Activated naive CD8-positive, alpha-beta T cell treated with anti-CD3 and anti-CD28 coated beads, Interleukin-2, amount 50 U/mL, for 24 hours (primary cell): Measurements from ENCODE around the gene STARD13.
"Not testable (repeated sequence)": the region's sequence is repeated elsewhere in the genome, so short reads cannot be mapped to it uniquely, and the experiment has no call there.

ENCODE experiments used
- ATAC-seq: fragments of 150-1000 bp; cut with Tn5 transposase; one replicate; pipeline ENCODE4 v1.10.0; 2021
- DNase-seq: peaks from one replicate; pipeline ENCODE4 v3.0.0; 2021
- H3K27ac Mint-ChIP-seq: one replicate; pipeline ENCODE4 v1.8.0; 2021; ENCODE audit warnings: mild to moderate bottlenecking, mixed read lengths
- H3K27me3 Mint-ChIP-seq: one replicate; pipeline ENCODE4 v1.8.0; 2021; ENCODE audit warnings: mixed read lengths
- H3K36me3 Mint-ChIP-seq: one replicate; pipeline ENCODE4 v1.8.0; 2021; ENCODE audit warnings: low read depth, mixed read lengths
- H3K4me1 Mint-ChIP-seq: one replicate; pipeline ENCODE4 v1.8.0; 2021; ENCODE audit warnings: mixed read lengths
- H3K4me3 Mint-ChIP-seq: one replicate; pipeline ENCODE4 v1.8.0; 2021; ENCODE audit warnings: mild to moderate bottlenecking, moderate library complexity, mixed read lengths
- H3K9me3 Mint-ChIP-seq: one replicate; pipeline ENCODE4 v1.8.0; 2021; ENCODE audit warnings: mixed read lengths

The STARD13 gene

DNA sequence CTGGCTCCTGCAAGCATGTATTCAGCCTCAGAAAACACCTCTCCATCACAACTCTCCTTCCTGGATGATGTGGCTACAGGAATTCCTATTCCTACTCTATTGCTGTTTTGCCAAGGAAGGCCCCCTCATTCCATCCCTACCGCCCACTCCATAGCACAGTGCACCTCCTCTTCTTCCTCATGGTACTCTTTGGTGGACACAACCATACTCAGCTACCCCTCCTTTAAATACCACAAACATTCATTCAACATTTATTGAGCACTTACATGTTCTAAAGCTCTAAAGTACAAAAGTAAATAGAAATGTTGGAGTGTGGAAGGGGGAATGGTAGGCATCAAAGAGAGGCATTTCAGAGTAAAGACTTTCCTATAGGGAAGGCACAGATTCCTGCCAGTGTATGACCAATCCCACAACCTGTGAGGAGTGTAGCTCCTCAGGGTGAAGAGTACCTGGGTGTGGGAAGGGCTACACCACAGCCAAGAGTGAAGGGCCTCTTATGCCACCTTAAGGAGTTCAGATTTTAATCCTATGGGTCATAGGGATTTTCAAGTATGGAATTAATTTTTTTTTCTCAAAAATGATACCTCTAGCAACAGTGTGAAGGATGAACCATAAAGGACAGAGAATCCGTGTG, 42.5 kb downstream of the STARD13 start:
- no peaks in the 10 kb centered on the region for H3K36me3 Mint-ChIP-seq
- H3K27me3 Mint-ChIP-seq = peaks cover 11% of the 10 kb centered on the region
- DNase-seq (no peak), ATAC-seq (no peak)
- H3K4me3 Mint-ChIP-seq = no peak overlapping the region
- no peaks in the 10 kb centered on the region for H3K4me1 Mint-ChIP-seq
- H3K9me3 Mint-ChIP-seq = peaks cover 10% of the 10 kb centered on the region
- H3K27ac Mint-ChIP-seq = no peak overlapping the region

DNA sequence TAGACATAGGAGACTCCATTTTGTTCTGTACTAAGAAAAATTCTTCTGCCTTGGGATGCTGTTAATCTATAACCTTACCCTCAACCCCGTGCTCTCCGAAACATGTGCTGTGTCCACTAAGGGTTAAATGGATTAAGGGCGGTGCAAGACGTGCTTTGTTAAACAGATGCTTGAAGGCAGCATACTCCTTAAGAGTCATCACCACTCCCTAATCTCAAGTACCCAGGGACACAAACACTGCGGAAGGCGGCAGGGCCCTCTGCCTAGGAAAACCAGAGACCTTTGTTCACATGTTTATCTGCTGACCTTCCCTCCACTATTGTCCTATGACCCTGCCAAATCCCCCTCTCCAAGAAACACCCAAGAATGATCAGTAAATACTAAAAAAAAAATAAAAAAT, 43.2 kb downstream of the STARD13 start:
- not testable (repeated sequence) for DNase-seq, H3K27ac Mint-ChIP-seq, H3K4me1 Mint-ChIP-seq, H3K4me3 Mint-ChIP-seq, ATAC-seq, H3K36me3 Mint-ChIP-seq
- H3K27me3 Mint-ChIP-seq = peaks cover 11% of the 10 kb centered on the region
- peaks cover 10% of the 10 kb centered on the region for H3K9me3 Mint-ChIP-seq

DNA sequence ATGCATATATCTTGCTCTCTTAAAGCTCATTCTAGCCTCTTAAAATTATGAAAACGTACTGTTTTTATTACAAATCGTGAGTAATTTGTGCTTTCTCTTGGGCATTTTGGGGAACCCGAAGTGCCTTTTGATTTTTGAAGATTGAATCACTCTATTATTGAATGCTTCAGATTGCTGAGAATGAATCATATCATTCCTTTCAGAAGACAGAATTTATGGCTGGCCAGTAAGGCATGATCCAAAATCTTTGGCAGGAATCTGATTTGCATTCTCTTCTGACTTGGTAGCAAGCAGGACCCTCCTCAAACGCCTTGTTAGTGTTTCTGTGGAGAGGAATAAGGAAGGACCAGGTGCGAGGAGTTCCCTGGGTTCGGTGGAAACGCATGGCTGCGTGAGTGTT, 49.5 kb downstream of the STARD13 start:
- Mint-ChIP-seq H3K36me3 (peaks cover 1% of the 10 kb centered on the region), H3K9me3 (peaks cover 21% of the 10 kb centered on the region), H3K4me1 (no peaks in the 10 kb centered on the region), H3K4me3 (no peak overlapping the region), H3K27ac (no peak overlapping the region), H3K27me3 (peaks cover 11% of the 10 kb centered on the region)
- ATAC-seq (no peak), DNase-seq (no peak)

DNA sequence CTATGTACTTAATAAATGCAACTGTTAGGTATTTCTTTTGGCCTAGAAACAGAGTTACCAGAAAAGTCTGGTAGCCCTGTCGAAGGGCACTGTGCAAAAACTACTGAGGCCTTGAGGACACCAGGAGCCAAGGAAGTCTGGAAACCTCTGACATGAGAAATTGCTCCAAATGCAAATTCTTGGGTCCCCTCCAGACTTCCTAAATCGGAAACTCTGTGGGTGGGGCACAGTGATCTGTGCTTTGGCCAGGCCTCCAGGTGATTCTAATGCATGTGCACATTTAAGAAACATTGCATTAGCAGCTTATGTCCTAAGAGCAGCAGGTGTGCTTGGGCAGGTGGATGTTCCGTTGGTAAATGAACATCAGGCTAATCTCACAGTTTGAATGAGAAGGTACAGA, 50.0 kb downstream of the STARD13 start:
- H3K4me3 Mint-ChIP-seq = no peak overlapping the region
- no peak overlapping the region for H3K27ac Mint-ChIP-seq
- H3K4me1 Mint-ChIP-seq = no peaks in the 10 kb centered on the region
- H3K36me3 Mint-ChIP-seq = peaks cover 1% of the 10 kb centered on the region
- H3K9me3 Mint-ChIP-seq = peaks cover 21% of the 10 kb centered on the region
- peaks cover 11% of the 10 kb centered on the region for H3K27me3 Mint-ChIP-seq
- DNase-seq (no peak), ATAC-seq (no peak)

DNA sequence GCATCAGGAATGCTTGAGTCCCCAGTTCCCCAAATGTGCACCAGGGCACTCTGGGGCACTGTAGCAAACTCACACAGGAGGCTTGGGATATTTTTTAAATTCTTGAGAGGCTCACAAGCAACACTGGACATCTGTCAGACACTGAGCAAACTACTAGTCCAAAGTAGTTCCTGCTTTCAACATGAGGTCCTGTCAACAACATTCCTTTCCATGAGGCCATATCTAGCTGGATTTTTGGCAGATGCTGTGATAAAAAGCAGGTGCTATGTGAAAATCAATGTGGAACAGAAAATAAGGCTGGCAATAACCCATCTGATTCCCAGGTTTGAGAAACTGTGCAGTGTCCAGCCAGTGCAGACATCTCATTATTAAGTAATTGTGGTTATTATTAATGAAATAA, 50.5 kb downstream of the STARD13 start:
- Mint-ChIP-seq H3K4me1 (no peaks in the 10 kb centered on the region), H3K9me3 (peaks cover 19% of the 10 kb centered on the region), H3K36me3 (peaks cover 1% of the 10 kb centered on the region), H3K27ac (no peak overlapping the region), H3K4me3 (no peak overlapping the region), H3K27me3 (peaks cover 10% of the 10 kb centered on the region)
- ATAC-seq (no peak), DNase-seq (no peak)

DNA sequence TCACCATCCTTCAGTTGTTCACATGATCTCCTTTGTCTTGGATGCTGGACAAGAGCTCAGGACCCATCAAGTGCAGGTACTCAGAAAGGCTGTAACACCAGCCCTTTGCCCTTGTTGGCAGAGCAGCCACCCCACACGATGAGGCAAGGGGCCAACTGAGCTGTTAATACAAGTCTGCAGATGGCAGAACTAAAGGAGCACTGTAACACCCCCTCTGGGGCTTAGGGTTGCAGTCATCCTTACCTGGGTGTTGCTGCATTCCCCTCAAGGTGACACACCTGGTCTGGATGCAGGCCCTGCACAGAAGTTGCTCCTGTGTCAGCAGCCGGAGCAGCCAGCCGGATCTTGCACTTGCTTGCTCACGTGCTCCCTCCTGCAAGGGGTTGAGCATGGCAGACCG, 52.0 kb downstream of the STARD13 start:
- Mint-ChIP-seq H3K9me3 (peaks cover 15% of the 10 kb centered on the region), H3K27ac (no peak overlapping the region), H3K4me3 (no peak overlapping the region), H3K27me3 (peaks cover 6% of the 10 kb centered on the region), H3K4me1 (peaks cover 2% of the 10 kb centered on the region), H3K36me3 (peaks cover 1% of the 10 kb centered on the region)
- DNase-seq (no peak), ATAC-seq (no peak)

DNA sequence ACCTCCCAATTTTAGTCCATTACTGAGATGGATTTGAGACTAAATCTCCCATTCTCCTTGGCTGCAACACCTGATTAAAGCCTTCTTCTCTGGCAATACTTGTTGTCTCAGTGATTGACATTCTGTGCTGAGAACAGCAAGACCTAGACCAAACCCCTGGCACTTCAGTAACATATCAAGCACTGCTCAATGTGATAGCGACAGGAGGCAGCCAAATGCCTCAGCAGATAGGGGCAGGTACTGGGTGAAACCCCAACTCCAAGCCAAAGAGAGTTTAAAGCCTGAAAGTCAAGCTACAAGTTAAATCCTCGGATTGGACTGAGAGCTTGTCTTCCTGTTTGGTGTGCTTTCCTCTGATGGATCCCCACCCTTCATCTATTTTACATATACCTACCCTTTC, 52.7 kb downstream of the STARD13 start:
- Mint-ChIP-seq H3K36me3 (peaks cover 1% of the 10 kb centered on the region), H3K27me3 (peaks cover 6% of the 10 kb centered on the region), H3K9me3 (peaks cover 15% of the 10 kb centered on the region), H3K27ac (no peak overlapping the region), H3K4me3 (no peak overlapping the region), H3K4me1 (peaks cover 3% of the 10 kb centered on the region)
- no peak for DNase-seq
- no peak for ATAC-seq

DNA sequence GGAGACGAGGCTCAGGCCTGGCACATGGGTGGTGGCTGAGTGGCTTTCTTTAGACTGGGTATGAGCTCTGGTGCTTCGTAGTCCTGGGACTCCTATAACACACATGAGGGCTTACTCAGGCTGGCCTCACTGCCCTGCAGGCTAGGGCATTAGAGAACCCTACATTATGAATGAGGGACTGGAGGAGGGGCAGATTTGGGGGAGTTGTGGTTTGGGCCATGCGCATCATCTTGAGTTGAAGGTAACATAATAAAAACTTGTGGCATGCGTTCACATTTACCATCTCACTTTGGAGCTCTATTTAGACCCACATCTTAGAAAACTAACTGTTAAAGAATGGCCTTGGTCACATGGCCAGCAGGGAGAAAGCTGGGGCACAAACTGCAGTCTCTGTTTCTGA, 54.2 kb downstream of the STARD13 start:
- Mint-ChIP-seq H3K27me3 (peaks cover 5% of the 10 kb centered on the region), H3K4me1 (peaks cover 3% of the 10 kb centered on the region), H3K9me3 (peaks cover 15% of the 10 kb centered on the region), H3K27ac (no peak overlapping the region), H3K36me3 (peaks cover 1% of the 10 kb centered on the region), H3K4me3 (no peak overlapping the region)
- DNase-seq = no peak
- ATAC-seq = no peak

DNA sequence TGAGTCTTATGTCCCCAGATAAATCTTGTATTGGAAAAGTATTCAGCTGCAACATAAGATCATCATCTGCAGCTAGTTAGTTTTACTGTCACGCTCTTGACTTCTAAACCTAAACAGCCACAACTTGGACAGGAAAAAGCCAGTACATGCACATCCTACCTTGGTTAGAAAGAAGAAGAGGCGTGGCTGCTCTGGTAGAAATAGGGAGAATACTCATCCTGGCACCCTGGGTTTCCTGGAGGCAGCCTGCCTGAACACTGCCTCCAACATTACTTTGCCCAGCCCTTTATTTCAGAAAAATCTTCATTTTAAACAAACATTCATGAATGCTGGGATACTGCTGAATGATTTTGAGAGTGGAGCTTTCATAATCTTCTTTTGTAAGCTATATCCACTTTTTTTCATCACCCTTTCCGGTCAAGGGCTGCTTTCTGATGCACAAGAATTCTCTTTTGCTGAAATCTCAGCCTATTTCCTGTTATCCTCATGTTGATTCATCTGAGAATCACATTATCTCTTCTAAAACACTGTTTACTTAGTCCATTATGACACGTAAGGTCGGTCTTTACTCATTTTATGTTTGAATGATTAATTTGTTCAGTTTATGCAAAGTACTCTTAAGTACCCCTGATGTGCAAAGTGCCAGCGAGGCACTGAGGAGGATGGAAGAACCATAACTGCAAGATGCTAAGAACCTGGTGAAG, 55.2 kb downstream of the STARD13 start:
- H3K27me3 Mint-ChIP-seq = peaks cover 5% of the 10 kb centered on the region
- peaks cover 15% of the 10 kb centered on the region for H3K9me3 Mint-ChIP-seq
- peaks cover 1% of the 10 kb centered on the region for H3K36me3 Mint-ChIP-seq
- H3K27ac Mint-ChIP-seq = no peak overlapping the region
- no peak for ATAC-seq
- H3K4me1 Mint-ChIP-seq = peaks cover 3% of the 10 kb centered on the region
- H3K4me3 Mint-ChIP-seq = no peak overlapping the region
- DNase-seq = no peak

DNA sequence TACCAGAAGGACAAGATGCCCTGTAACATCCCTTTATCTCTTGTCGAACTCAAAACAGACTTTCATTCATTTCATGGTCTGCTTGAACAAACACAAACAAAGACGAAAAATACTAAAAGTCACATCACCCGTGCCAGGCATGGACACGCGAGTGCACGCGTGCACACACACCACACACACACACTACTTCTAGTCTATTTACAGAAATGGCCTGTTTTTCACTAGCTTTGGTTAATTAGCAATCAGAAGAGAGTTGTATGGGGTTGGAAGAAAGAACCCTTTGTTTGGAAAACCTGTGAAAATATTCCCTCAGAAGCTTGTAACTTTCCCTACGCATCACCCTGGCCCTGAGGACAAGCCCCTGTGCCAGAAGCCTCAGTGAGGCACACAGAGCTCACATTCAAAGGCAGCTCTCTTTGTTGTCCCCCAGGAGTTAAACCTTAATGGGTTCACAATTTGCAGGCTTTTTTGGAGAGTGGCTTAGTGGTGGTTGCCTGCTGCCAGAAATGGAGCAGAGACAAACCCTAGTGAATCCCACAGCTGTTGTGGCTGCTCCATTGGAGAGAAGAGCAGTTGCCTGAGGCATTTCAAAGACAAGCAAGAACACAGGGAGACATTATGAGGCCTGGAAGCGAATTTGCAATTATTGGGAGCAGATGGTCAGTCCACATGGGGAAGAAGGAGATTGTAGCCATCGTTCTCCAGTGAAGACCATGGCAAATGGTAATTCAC, 55.9 kb downstream of the STARD13 start:
- no peak for DNase-seq
- no peak for ATAC-seq
- no peak overlapping the region for H3K27ac Mint-ChIP-seq
- H3K4me3 Mint-ChIP-seq = no peak overlapping the region
- peaks cover 1% of the 10 kb centered on the region for H3K36me3 Mint-ChIP-seq
- H3K27me3 Mint-ChIP-seq = peaks cover 5% of the 10 kb centered on the region
- peaks cover 16% of the 10 kb centered on the region for H3K9me3 Mint-ChIP-seq
- peaks cover 3% of the 10 kb centered on the region for H3K4me1 Mint-ChIP-seq

DNA sequence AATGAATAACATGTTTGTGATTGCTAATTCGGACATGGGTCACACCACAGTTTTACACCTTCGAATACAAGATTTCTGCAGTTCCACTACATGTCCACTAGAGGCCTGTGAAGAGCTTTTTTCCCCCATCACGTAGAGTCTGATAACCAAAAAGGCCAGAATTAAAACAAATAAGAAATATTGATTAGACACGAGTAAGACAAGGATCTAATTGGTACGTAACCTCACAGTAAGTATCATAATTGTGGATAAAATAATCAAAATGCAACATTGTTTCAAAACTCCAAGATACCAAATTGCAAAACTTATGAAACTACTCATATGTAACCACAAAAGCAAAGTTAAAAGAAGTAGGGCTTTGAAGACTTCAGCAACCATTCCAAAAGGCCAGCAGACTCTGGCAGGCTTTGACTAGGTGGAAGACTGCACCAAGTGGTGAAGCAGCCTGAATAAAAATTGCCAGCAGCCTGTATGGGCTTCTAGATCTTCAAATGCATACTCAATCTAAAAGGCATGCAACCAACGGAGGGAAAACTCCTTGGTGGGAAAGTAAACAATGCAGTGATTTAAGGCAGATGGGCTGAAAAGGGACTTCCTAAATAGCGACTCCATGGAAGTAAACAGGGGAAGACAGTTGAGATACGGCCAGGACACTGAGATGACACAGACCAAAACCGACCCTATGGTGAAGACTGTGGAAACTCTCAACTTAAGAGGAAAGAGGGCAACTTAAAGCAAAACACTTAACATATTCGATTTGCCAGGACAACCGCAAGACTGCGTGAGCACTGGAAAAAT, 56.7 kb downstream of the STARD13 start:
- H3K36me3 Mint-ChIP-seq = peaks cover 1% of the 10 kb centered on the region
- peaks cover 3% of the 10 kb centered on the region for H3K4me1 Mint-ChIP-seq
- H3K9me3 Mint-ChIP-seq = peaks cover 17% of the 10 kb centered on the region
- DNase-seq = no peak
- peaks cover 5% of the 10 kb centered on the region for H3K27me3 Mint-ChIP-seq
- H3K27ac Mint-ChIP-seq = no peak overlapping the region
- no peak for ATAC-seq
- H3K4me3 Mint-ChIP-seq = no peak overlapping the region

DNA sequence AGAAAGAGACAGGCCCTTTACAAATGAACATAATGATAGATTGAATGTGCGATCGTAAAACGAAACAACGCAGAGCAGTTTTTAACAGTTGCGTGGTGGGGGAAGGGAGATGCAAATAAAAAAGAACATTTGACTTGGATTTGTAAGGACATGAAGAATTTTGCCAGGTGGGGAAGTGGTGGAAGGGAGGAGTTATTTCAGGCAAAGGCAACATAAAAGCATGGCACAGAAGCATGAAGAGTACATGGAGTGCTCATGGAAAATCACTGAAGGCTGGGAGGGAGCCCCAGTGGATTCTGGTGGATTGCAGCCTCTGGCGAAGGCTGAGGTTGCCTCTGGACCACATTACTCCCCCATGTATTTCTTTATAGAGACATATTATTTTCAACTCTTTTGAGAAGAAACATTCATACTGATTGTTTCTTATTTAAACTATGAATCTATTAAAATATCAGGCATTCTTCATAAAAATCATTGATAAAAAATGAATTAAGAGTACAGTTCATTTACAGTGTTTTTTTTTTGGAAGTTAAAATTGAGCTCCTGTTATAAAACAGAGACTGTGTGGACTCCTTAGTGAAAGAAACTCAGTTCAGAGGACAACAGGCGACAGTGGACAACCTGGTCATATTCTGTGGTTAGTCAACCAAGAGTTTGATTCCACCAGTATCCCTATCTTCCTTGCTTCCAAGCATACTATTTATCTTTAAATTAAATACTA, 57.5 kb downstream of the STARD13 start:
- H3K27me3 Mint-ChIP-seq = peaks cover 5% of the 10 kb centered on the region
- peaks cover 3% of the 10 kb centered on the region for H3K4me1 Mint-ChIP-seq
- H3K27ac Mint-ChIP-seq = no peak overlapping the region
- H3K36me3 Mint-ChIP-seq = peaks cover under 1% of the 10 kb centered on the region
- H3K9me3 Mint-ChIP-seq = peaks cover 12% of the 10 kb centered on the region
- DNase-seq (no peak), ATAC-seq (no peak)
- H3K4me3 Mint-ChIP-seq = no peak overlapping the region

DNA sequence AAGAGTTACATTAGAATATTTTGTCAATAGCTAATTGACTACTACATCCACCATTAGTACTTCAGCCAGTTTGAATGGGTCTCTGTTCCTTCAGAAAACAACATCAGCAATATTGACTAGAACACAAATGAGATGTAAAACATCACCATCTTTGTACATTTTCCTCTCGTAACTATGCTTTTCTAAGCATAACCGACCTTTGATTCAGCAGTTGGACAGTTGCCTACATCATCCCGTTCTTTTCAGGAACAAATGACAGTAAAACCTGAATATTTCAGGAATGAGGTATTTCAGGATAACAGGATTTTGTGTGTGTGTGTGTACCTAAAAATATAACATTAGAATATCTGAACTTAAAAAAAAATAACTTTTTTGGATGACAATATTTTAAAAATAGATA, 60.9 kb downstream of the STARD13 start:
- no peaks in the 10 kb centered on the region for H3K36me3 Mint-ChIP-seq
- DNase-seq (no peak), ATAC-seq (no peak)
- peaks cover 3% of the 10 kb centered on the region for H3K4me1 Mint-ChIP-seq
- H3K27me3 Mint-ChIP-seq = peaks cover 3% of the 10 kb centered on the region
- H3K4me3 Mint-ChIP-seq = no peak overlapping the region
- H3K27ac Mint-ChIP-seq = no peak overlapping the region
- H3K9me3 Mint-ChIP-seq = peaks cover 5% of the 10 kb centered on the region

DNA sequence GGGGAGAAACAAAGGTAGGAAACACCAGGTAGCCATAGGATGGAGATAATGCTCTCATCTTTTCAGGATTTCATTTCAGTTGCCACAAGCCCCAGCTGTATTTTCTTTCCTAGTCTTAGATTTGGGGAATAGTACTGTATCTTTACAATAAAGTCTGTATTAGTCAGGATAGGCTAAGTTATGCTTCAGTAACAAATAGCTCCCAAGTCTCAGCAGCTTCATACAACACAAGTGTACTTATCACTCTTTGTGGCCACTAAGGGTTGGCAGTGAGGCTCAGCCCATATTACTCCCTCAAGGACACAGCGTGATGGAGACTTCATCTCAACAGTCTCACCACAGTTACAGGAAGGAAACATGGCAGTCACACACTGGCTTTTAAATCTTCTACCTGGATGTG, 61.4 kb downstream of the STARD13 start:
- ATAC-seq = no peak

More for the DNA sequence above, 61.4 kb downstream of the STARD13 start:
- DNase-seq = no peak
- H3K27me3 Mint-ChIP-seq = peaks cover 3% of the 10 kb centered on the region
- H3K4me3 Mint-ChIP-seq = no peak overlapping the region
- peaks cover 5% of the 10 kb centered on the region for H3K9me3 Mint-ChIP-seq
- H3K27ac Mint-ChIP-seq = no peak overlapping the region
- H3K36me3 Mint-ChIP-seq = no peaks in the 10 kb centered on the region
- peaks cover 3% of the 10 kb centered on the region for H3K4me1 Mint-ChIP-seq
